GM12892 (cell line): ENCODE measurements around the gene EFNA3.

Source experiments
- POLR2A ChIP-seq: IDR thresholded peaks from 2 replicates; pipeline ENCODE4 v1.6.1; 2011; ENCODE audit warnings: low read depth, low read length, control low read depth
- POLR2AphosphoS5 ChIP-seq: IDR thresholded peaks from 2 replicates; pipeline ENCODE4 v1.6.1; 2011; ENCODE audit warnings: low read depth, low read length, control low read depth
- TAF1 ChIP-seq: IDR thresholded peaks from 2 replicates; pipeline ENCODE4 v1.6.1; 2011; ENCODE audit warnings: low read depth, mild to moderate bottlenecking, control low read depth, low read length, borderline replicate concordance

- TF ChIP-seq POLR2A (no peak), TAF1 (no peak), POLR2AphosphoS5 (no peak)
Measured at GRCh38 chr1:155106862-155107261, 28.2 kb downstream of the EFNA3 start.
